ENCODE data around the gene GPR84.

Gene GPR84

DNA sequence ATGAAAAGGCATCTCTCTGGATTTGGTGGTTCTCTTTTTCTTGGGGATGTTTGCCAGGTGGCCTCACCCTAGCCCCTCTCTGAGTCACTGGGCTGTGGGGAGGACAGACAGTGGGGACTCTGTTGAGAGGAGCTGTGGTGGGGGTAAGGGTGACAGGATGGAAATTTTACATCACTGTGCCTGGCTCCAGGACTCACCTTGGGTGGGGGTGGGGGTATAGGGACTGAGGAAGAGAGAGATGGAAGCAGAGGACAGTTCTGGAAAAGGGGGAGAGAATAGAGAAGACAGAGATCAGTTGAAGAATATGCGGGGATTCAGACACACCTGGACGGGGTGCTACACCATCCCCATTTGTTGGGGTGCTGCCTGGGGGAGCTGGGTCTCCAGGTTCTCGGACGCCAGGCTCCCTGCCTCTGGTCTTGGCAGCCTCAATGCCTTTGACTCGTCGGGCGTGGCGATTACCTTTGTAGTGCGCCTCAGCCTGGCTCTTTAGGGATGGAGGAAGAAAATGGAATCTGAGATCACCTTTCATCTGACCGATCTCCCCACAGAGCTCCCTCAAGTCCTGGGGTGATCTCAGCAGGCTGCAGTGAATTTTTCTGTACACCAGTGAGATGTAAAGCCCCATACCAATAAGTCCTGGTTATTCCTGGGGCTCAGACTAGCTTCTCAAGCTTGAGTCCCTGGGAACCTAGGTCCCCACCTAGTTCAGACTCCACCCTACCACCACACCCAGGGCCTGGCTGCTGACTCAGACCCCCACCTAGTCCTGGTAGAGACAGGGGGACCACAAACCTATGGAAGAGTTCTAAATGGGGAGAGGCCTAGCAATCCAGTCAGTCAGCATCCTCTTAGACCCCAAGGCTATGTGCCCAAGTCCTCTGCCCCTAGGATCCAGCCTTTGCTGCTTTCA lies 9.6 kb upstream of the GPR84 start:
- DNase-seq (ENCODE audit: low read depth), result no peak

DNA sequence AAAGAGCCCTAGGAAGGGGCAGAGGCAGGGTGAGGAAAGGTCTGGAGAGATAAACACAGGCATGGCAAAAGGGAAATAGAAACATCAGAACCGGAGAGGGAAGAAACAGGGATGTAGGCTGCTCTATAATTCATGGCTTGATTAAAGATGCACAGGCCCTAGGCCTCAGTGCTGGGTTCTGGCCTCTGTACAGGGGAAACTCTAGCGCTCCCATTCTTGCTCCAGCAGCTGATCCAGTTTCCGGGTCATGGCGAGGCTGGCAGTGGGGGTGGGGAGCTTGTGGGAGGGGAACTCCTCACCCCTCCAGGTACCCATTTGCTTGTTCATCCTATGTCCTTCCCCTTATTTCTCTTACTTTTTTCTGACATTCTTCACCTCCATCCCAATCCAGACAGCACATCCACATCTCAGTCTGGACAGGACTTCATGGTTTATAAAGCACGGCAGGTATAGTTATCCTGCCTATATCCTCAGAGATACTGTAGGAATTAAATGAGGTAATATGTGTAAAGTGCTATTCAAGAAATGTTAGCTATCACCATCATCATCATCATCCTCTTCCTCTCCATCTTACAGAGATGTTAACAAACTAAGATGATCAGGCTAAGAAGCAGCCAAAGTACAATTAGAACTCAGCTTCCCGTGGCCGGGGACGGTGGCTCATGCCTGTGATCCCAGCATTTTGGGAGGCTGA lies 8.0 kb upstream of the GPR84 start:
- no peak for DNase-seq (ENCODE audit: low read depth)

DNA sequence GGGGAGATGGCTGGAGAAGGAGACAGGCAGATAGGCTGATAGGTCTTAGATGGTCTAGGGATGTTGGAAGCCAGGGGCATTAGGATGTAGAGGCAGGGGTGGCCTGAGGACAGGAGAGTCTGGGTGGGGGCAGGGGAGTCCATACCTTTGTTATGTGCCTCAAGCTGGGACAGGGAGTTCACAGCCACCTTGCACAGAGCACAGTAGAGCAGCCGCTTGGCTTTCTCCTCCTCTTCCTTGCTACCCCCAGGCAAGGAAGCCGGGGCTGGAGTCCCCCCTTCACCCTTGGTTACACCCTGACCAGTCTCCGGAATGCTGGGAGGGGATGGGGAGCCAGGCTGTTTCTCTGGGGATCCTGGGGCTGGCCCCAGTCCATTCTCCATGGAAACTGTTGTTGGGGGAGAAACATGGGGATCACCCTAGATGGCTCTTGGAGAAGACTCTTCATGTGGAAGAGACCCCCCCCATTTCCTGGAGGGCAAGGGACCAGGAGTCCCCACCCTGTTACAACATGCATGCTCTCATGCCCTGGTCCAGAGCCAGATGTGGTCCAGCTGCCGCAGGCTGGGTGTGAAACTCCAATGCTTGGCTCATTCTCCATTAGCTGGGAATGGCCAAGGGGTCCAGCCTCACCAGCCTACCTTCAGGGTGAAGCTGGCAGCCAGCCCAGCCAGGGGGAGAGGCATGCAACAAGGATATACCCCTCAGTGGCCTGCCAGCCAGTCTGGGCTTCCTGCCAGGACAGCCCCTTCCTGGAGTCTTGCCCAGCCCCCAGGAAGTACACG lies 7.2 kb upstream of the GPR84 start:
- DNase-seq (ENCODE audit: low read depth), result no peak

DNA sequence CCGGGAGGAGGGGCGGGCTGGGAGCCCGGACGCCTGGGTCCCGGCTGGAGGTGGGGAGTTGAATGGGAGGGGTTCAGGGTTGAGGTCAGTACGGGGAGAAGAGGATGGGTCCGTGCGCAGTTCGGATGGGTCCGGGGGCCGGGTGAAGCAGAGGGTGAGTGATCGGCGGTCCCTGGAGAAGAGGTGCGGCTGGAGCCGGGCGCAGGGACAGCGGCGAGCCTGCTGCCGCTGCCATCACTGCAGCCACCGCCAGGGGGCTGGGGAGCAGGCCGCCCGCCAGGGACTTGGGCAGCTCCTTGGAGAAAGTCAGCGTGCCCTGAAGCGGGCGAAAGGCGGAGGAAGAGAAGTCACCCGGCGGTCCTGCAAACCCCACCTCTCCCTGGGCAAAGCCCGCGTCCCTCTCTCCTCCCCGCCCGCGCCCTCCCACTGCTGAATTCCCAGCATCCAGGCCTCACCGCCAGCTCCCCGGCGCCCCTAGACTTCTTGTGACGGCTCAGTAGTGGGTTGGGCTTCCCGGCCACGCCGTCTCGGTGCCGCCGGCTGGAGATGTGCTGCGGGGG lies 6.0 kb upstream of the GPR84 start:
- DNase-seq (ENCODE audit: low read depth), result no peak

DNA sequence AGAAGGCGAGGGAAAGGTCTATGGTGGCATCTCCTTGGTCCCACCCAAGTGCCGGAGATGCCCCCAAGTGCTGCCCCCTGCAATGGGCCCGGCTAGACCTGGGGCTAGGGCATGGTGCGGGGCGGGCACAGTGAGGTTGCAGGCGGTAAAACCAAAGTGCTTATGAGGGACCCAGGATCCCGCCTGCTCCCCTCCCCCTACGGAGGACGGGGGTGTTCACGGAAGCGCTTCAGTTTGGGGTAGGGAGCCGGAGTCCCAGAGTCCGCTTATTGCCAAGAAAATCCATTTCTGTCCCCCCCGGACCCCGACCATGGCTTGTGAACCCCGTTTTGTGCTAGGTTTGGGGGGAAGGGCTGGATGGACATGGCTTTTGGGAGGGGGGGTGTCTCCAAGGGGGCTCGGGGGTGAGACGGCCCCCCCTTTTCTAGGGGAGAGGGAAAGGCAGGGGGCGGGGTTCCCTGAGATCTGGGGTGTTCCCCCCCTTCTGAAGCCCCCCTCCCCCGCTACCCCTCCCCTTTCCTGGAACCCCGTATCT lies 5.4 kb upstream of the GPR84 start:
- no peak for DNase-seq (ENCODE audit: low read depth)

DNA sequence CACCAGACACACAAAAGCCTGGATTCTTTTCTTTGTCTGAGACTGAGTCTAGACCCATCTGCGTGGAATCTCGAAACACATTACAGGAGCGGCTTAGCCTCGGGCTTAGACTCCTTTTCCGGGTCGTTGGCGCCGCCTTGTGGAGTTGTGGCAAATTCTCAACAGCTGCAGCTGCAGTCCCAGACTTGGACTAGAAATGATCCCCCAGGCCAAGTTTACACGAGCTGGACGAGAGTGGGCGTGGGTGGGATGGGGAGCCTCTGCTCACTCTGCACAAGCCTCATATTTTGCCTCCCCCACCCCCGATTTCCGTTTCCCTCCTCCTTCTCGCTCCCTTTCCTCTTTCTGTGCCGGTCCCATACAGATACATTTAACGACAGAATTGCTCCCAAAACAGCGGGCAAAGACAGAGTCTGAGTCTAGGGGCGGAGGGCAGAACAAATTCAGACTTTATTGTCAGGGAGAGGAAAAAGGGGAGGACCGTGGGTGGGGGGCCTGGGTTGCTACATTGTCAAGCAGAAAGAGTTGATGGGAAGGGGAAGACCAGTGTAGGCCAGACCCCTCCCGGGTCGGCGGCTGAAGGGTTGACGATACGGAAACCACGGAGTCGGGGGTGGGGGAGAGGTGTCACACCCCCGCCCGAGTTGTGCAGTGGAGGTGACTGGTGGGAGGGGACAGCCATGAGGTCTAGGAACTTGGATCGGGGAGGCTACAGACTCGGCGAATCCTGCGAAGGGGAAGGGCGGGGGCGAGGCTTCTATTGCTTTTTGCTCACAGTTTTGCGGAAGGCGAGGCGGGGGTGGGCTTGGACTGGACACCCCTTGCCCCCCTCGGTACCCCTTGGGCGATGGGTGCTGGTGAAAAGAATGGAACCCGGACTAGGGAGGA lies 4.7 kb upstream of the GPR84 start:
- DNase-seq (ENCODE audit: low read depth), result peak; percentile 84

DNA sequence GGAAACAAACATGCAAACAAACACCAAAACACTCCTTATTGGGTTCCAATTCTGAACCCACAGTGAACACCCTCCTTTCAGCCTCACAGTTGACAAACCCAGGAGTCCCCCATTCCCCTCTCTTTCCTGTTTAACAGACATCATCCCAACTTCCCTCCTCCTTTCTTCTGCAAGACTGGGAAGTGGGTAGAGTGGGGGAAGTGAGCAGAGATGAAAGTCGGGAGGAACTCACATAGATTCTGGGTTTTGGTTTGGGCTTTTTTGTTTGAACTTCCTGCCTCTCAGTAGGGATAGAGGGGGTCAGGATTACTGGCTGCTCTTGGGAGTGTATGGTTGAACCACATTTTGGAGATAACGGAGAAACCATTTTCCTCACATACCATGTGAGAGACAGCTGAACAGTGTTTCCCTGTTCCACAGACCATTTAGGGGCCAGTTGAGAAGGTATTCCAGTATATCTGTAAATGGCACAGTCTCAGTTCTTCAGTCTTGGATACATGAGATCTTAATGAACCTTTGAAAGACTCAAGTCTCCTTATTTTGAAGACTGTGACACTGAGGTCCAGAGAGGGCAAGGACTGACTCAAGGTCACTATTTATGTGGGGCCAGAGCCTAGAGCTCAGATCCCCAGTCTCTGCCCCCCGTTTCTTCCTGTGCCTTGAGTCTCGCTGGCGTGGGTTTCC lies 3.9 kb upstream of the GPR84 start:
- DNase-seq (ENCODE audit: low read depth), result no peak

DNA sequence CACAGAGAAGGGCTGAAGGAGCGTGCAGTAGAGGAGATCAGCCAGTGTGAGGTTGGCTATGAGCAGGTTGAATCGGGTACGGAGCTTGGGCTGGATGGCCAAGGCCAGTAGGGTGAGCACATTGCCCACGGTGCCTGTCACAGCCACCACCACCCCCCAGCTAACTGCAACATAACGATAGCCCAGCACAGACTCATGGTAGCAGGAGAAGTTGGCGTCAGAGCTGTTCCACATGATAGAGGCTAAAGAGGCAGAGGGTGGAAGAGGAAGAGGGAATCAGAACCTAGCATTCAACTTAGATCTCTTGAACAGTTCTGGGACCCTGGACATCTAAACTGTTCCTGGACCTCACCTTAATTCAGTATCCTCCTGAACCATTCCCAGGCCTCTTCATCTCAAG lies 668 bp downstream of the GPR84 start:
- no peak for DNase-seq (ENCODE audit: low read depth)

DNA sequence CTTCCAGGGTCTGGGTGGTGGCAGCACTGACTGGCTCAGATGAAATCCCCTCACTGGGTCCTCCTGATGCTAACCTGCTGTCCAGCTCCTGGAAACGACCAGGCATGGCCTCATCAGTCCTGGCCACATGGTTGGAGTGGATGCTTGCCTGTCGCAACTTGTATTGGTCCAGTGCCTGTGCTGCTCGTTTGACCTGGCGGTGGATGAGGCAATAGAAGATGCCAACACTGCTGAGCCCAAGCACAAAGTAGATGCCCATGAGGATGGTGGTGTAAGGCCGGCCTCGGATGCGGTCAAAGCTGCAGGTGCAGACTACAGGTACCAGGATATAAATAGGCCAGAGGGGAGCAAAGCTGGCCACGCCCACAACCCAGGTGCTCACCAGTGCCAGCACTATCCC lies 1.2 kb downstream of the GPR84 start:
- DNase-seq (ENCODE audit: low read depth), result no peak

DNA sequence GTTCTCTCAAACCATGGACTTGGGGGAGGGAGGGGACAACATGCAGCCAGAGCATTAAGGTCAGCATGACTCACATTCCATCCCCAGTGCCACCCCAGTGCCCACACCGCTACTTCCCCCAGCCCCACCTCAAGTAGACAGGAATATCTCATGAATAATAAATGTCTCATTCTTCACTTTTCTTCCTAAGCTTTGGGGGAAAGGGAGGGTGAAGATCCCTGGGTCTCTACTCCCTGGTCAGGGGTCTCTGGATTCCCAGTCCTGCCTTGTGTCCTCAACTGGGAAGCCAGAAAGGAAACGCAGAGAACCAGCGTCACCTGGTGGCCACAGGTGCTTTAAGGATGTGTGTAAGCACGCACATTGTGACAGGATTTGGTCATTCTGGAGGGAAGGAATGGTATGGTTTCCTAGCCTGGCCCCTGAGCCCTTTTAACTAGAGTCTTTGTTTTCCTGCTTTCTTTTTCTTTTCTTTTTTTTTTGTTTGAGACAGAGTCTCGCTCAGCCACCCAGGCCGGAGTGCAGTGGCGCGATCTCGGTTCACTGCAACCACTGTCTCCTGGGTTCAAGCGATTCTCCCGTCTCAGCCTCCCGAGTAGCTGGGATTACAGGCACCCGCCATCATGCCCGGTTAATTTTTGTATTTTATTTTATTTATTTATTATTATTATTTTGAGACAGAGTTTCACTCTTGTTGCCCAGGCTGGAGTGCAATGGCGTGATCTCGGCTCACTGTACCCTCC lies 3.4 kb downstream of the GPR84 start:
- no peak for DNase-seq (ENCODE audit: low read depth)

DNA sequence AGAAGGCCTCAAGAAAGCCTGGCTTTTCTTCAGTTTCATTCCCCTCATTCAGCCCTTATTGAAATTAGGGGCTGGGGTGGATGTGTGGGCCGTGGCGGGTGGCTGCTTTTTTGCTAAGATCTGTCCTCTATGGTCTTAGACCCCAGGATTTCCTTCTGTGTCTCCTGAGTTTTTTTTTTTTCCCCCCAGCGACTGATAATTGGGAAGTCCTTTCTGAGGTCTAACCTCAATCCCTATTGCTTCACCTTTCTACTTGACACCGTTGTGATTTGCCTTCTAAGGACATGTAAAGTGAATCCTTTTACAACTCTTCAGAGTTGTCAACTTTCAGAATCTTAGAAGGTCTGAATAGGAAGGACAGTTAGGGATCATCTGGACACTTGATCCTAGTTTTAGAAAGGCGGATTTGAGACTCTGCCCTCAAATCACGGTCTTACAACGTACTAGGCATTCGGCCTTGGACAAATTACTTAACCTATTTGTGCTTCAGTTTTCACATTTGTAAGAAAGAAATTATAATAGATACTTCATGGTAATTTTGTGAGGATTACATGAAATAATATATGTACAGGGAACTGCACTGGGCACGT lies 4.4 kb downstream of the GPR84 start:
- no peak for DNase-seq (ENCODE audit: low read depth)

DNA sequence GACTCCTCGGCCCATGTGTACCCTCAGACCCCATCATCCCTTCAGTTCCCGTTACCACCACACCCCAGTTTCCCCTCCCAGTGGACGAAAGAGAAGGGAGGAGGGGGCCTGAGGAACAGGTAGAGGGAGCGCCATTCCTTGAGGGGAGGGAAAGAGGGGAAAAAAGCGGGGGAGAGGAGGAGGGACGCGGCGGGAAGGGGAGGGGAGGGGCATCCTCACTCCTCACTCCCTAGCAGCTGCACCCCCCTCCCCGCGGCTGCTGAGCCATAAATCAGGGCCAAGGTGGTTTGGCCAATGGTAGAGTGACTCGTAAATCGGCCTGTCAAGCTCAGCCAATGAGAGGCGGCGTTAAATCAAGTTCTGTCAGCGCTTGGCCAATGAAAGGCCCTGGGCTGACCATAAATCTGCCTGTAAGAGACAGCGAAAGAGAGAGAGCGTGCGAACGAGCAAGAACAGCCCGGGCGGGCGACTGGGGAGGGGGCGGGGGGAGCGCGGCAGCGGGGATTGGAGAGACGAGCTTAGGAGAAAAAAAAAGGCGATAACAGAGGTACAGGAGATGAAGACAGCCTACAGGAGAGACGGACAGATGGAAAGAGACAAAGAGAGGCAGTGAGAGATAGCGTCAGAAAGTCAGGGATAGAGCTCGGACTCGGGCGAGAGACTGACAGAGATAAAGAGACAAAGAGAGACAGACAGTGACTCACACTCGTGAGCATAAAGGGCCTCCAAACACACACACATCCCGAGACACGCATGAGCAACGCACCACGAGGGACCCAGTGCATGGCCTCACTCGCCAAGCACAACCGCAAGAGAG lies 5.1 kb downstream of the GPR84 start:
- DNase-seq (ENCODE audit: low read depth), result peak; percentile 91

DNA sequence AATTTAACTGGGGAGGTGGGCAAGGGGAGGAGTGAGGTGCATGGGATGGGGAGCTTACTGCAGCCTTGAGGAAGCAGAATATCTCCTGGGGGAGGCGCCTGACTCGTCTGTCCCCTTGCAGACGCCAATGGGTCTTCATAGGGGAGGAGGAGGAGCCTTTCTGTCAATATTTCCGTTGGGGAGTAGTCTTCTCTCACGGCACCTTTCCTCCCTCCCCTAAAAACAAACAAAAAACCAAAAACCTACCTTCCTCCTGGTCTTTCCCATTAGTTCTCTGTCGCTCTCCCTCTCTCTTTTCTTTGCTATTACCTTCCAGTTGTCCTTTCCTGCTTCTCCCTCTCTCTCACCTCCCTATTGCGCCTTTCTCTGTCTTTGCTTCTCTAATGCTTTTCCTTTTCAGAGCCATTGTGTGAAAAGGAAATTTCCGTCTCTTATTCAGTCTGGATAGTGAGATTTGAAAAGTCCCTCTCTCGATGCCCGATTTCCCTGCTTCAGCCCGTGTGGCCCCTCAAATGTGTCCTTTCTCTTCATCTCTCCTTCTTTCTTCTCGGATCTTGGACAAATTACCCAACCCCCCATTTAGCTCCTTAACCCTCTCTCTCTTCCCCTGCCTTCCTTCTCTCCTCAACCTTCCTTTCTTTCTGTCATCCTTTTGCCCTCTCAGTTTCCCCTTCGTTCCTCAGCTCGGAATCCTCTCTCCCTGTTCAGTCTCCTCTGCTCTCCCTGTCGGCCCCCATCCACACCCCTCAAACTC lies 5.9 kb downstream of the GPR84 start:
- peak; percentile 33 for DNase-seq (ENCODE audit: low read depth)

DNA sequence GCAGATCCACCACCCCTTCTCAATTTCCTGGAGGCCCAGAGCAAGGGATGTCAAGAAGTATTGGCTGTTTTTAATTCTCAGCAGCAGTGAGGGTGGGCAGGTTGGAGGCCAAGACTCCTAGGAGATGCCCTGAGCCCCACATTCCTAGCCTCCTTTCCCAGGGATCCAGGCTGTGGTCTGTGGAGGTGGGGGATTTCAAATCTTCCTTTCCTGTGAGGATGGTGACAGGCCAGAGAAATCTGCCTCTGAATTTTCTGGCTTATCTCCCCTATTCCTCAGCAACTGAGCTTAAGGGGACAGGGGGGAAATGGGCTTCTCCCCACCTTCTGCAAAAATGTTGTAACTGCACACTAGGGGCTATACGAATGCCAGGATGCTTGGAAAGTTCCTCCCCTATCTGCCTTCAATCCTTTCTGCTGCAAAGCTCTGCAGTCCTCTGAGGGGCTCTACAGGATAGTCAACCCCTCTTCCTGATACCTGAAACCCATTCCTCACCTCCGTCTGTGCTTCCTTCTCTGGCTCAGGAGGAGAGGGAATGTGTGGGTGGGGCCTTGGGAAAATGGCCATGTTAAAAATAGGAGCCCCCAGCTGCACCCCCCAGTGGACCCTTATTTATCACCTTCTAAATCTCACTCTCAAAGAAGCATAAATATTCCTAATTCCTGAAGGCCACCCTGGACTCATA lies 6.6 kb downstream of the GPR84 start:
- no peak for DNase-seq (ENCODE audit: low read depth)

DNA sequence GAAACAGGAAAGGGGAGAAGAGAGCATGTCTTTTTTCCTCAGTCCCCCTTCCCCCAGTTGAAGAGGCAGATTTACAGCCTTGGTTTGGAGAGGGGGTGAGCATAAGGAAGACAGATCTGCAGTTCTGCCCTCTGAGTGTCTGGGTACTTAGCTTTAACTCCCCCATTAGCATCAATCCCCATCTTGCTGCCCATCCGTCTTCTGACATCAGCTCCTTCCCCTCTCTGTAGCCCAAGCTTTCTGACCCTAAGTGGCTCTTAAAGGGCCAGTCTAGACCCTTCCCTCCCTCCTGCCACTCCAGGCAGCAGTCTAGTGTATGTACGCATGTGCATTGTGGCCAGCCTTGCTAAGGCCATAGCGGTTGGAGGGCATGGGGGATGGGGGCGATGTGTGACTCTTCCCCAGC lies 7.3 kb downstream of the GPR84 start:
- DNase-seq (ENCODE audit: low read depth), result no peak

DNA sequence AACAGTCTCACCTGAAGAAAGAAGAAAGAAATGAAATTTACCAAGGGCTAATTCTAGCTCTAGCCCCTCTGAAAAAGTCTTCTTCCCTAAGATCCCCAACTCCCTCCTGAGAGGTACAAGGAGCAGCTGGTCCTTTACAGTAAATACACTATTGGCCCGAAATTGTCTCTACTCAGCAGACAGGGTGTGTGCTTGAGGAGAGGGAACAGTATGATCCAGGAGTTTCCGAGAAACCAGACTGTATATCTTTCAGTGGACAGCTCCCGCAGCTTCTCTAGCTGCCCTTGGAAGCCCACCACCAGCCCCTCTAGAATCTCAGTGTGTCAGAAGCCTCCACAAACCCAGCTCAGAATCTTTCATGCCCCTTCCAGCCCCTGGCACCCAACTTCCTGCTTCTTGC lies 8.1 kb downstream of the GPR84 start:
- DNase-seq (ENCODE audit: low read depth), result no peak

All from activated T-cell treated with anti-CD3 and anti-CD28 coated beads for 24 hours (primary cell).